ENCODE data around the gene LRP1-AS.

Gene LRP1-AS

DNA sequence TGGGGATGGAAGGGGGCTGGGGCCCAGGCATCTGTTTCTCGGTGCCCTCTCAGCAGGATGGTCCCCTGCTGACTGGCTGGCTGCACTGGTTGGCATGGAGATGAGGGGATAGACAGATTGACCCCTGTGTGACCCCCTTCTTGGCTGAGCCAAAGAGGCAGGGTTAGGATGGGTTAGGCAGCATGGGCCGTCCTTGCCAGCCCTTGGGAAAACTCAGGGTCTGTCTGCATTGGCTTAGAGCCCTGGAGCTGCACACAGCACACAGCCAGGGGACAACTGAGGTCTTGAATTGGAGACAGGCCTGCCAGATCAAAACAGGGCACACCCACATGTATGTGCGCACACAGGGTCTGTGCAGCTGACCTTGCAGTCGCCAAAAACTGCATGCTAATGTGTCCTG, 11.2 kb upstream of the LRP1-AS start:
- no peak for DNase-seq

- DNase-seq = no peak
Measured at GRCh38 chr12:57158186-57158585, 10.8 kb upstream of the LRP1-AS start.

DNA sequence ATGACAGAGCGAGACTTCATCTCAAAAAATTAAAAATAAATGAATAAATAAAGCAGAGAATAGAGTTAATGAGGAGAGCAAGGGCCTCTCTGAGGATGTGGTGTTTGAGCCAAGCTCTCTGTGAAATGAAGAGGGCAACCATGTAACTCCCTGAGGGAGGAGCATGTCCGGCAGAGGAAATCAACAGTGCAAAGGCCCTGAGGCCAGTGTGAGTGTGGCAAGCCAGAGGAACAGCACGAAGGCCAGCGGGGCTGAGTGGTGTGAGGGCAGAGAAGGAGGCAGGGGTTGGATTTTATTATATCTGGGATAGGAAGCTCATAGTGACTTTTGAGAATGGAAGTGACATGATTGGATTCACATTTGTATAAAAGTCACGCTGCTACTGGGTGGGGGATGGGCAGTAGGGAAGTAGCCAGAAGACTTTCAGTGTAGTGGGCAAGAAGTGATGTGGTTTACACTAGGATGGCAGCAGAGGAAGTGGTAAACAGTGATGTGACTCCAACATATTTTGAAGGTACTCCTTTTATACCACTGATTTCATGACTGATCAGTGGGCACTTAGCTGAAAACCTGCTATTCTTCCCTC, 10.3 kb upstream of the LRP1-AS start:
- DNase-seq = no peak

DNA sequence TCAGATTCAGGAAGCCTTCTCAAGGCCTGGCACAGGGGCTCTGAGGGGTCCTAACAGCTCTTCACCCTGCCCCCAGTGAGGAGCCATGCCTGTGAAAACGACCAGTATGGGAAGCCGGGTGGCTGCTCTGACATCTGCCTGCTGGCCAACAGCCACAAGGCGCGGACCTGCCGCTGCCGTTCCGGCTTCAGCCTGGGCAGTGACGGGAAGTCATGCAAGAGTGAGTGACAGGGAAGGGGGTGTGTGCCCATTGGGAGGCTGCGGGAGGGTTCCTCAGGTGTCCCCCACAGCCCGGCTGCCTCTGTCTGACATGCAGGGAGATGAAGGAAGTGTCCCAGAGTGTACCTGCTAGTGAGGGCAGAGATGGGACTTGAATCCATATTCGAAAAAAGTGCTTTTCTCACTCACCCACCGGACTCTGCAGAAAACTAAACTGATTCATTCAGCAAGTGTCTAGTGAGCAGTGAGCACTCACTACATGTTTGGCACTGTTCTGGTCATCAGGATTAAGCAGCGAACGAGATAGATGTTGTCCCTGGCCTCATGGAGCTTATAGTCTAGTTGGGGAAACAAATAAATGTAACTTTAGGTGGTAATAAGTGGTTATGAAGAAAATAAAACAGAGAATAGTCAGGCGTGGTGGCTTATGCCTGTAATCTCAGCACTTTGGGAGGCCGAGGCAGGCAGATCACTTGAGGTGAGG, 9.4 kb upstream of the LRP1-AS start:
- no peak for DNase-seq

GRCh38 chr12:57154804-57155434, 7.5 kb upstream of the LRP1-AS start:
- DNase-seq = no peak

DNA sequence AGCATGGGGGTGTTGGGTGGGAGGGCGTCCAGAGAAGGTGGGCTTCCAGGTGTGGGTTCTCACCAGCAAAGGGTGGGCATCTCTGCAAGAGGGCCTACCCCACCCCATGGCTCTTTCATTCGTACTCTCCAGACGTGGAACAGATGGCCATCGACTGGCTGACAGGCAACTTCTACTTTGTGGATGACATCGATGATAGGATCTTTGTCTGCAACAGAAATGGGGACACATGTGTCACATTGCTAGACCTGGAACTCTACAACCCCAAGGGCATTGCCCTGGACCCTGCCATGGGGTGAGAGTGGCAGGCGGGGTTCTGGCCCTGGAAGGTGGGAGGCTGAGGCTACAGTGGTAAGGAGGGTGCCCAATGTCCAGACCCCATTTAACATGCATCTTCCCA, 6.7 kb upstream of the LRP1-AS start:
- DNase-seq = no peak

DNA sequence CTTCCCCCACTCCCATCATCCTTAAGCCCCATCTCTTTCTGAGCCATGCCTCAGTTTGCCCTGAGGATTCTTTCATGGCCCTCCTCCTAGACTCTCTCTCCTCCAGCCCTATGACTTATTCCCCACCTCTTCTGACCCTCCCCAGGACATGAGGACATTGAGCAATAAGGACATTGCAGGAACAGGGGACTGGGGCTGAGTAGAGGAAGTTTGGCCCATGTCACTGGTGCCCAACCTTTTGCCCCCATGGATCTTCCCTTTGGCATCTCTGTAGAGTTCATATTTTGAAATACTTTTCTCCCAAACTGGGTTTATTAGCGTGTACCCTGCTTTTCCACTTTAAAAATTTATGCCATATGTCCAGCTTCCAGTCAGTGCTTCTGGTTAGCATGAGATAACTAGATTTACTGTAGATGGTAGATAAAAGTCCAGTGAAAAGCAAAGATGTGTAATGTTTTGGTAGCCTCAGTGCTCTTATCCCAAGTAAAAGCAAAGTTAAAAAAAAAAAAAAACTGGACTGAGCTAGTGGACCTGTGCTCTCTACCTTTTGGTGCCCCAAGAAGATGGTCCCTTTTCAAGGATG, 6.1 kb upstream of the LRP1-AS start:
- no peak for DNase-seq

GRCh38 chr12:57152639-57153038, 5.2 kb upstream of the LRP1-AS start:
- no peak for DNase-seq

DNA sequence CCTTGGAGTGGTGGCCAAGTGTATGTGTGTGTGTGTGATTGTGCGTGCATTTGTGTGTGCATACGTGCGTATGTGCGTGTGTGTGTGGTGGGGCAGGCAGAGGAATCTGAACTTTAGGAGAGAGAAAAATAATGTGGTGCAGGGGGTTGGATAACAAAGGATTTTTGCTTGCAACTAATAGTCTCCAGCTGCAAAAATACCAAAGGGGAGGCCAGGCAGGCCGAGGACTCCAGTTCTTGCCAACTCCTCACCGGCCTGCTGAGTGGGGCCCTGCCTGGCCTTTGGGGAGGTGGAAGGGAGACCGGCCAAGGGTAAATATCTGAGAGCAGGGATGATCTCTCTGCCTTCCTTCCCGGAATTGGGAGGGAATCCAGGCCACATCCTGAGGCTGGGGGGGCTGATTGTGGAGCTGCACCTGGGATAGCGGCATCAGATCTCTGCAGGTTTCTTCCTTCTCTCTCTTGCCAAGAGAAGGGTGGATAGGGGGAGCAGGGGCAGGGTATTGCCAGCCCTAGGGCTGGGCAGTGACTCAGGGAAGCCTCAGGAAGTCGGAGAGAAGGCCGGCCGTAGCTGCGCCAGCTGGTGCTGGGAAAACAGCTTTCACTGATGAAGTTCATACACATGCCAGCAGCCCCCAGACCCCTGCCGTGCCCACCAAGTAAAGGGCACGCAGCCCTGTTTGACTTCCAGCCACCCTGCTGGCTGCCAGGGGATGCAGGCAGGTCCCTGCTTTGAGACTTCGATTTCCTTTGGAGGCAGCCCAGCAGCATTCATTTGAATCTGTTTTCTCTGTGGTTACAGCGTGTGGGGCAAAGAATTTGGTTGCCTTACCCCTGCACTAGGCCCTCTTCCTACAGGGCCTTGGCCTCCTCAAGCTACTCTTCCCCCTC, 4.6 kb upstream of the LRP1-AS start:
- DNase-seq = no peak

DNA sequence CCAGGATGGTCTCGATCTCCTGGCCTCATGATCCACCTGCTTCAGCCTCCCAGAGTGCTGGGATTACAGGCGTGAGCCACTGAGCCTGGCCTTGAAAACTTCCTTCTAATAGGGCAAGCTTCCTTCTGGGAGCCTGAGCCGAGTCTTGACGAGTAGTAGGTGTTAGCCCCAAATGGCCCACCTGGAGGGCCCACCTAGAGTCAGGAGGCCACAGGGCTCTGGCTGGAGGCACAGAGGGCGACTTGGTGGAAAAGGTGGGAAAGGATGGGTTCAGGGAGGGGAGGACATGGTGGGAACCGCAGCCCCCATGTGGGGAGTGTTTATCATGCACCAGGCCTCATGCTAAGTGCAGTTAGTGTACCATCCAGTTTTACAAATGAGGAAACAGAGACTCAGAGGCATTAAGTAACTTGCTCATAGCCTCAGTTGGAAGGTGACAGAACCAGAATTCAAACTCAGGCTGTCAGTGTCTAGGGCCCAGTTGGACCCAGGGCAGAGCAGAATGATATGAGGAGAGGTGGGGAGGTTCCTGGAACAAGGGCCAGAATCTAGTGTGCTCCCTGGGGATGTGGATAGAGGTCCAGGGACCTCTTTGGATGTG, 3.1 kb upstream of the LRP1-AS start:
- DNase-seq = no peak

DNA sequence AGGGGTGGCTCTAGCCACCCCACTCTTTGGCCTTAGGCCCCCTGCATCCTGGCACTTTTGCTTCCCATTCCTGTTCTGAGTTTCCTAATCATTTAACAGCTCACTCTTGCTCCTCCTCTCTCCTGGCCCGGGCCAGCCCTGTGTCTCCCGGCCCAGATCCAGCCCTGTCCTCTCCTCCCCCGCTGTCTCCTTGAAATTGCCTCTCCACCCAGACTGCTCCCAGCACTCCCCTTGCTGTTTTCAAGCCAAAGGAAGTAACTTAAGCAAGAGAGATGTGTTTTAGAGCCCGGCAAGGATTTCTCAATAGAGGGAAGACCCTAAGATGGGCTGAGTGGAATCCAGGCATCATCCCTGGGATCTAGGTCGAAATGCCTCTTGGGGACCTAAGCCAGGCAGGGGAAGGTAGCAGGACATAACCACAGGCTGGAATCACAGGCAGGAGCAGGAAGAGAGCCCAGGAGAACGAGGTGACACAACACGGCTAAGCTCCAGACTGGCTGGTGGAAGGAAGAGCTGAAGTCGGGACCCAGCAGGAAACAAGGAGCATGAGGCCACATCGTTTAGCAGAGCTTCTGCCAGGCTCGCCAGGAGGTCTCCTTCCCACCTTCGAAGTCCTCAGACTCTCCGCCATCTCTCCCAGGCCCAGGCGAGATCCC, 2.0 kb upstream of the LRP1-AS start:
- DNase-seq = no peak

- DNase-seq = no peak
Measured at GRCh38 chr12:57148469-57149244, 1.2 kb upstream of the LRP1-AS start.

GRCh38 chr12:57146092-57146491, 1.3 kb downstream of the LRP1-AS start:
- no peak for DNase-seq

DNA sequence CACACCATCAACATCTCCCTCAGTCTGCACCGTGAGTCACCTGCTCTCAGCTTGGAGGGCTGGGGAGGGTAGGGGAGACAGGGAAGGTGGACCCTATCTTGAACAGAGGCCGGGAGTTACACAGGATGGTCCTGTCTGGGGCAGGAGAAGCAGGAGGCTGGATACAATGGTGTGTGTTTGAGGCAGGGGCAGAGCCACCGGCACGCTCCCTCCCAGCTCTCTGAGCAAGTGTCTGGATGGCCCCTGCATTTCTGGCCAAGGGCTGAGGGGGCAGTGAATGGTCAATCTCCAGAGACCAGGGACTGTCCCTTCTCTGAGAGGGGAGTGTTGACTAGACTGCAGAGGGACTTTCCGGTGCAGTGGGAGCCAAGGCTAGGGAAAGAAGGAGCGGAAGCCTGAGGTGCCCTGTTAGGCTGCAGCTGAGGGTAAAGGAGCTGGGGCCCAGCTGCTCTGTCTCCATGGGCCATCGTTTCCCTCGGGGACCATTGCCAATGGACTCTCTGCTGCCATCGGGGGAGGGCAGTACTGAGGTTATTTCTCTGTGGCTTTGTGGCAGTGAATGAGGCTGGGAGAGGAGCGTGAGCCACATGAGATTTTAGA, 1.9 kb downstream of the LRP1-AS start:
- DNase-seq = no peak

- no peak for DNase-seq
Measured at GRCh38 chr12:57143454-57143853, 4.0 kb downstream of the LRP1-AS start.

DNA sequence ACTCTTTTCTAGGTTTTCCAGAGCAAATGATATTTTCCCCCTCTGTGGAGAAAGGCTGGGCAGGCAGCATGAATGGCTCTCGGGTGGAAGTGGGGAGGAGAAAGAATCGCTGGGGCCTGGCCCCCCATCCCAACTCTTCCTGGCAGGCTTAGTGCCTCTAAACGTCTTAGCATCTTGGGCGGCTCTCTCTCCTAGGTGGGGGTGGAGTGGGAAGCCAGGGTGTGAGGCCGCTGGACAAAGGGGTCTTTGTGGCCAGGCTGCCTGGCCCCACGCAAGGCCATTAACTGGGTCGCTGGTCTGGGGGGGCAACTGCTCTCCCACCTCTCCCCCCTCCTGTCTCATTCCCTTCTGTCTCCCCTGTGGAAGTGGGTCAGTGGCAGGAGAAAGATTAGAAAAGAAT, 4.7 kb downstream of the LRP1-AS start:
- no peak for DNase-seq

DNA sequence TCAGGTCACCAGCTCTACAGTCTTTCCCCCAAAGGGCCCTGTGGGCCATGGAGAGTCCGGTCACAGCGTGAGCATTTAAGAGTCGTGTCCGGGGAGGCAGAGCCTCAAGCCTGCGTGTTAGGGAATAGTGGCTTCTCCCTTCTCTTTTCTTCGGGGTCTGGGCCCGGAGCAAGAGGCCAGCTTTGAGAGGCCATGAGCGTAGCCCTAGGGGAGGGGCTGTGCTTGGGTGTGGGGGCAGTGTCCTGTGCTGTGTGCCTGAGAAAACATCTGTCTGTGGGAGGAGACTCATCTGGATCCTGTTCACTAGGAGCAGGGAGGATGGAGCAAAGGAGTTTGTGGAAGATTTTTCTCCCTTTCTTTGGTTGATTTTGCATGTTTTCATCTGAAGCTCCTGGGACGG, 5.3 kb downstream of the LRP1-AS start:
- no peak for DNase-seq

DNA sequence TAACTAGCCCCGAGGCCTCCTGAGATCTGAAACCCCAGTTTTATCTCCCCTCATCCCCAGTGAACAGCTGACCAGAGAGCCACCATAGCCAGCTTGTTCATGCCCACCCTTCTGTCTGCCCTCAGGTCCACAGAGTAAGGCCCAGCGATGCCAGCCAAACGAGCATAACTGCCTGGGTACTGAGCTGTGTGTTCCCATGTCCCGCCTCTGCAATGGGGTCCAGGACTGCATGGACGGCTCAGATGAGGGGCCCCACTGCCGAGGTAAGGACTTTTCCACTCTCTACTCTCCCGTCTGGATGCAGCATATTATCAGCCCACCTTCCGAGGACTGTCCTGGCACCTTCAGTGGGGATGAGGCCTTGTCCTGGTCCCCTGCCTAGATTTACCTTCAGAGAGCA, 6.2 kb downstream of the LRP1-AS start:
- peak; percentile 1 for DNase-seq

DNA sequence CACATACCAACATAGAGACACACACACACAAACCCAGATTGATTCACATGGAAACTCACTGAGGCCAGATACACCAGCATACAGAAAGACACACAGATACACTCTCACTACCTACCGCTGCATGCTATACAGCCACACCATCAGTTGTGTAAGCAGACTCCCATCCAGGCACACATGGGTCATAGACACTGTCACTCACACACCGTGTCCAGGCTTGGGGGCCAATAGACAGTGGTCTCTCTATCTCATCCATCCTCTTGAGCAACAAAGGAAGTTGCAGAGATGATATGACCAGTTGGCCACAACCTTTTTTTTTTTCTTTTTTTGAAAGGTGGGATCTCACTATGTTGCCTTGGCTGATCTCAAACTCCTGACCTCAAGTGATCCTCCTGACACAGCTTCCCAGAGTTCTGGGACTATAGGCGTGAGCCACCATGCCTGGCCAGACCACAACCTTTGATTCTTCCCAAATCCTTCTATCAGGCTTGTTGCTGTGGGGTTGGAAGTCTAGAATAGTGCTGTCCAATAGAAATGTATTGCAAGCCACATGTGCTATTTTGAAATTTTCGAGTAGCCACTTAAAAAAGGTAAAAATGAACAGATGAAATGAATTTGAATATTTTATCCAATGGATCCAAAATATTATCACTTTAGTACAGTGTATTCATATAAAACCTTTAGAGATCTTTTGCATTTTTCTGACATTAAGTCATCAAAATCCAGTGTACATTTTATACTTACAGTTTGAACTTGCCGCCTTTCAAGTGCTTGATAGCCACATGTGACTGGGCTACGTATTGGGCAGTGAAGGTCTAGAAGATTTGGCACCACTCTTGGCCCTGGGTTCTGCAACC, 7.4 kb downstream of the LRP1-AS start:
- DNase-seq = peak; percentile 0

All from 8988T (cell line).